Measurements from ENCODE around the gene MCRS1.
"Not testable (repeated sequence)": the region's sequence is repeated elsewhere in the genome, so short reads cannot be mapped to it uniquely, and the experiment has no call there.

The MCRS1 gene

GRCh38 chr12:49539406-49540228, 28.3 kb downstream of the MCRS1 start:
- no peak for DNase-seq

GRCh38 chr12:49538510-49539403, 29.2 kb downstream of the MCRS1 start, which contains the start of gene KCNH3:
Gene KCNH3, plus strand, starts transcription at chr12:49539030. Its CDS starts 387 bp downstream, at chr12:49539417.
- peak; percentile 77 to 88 for DNase-seq

GRCh38 chr12:49537752-49538509, 30.0 kb downstream of the MCRS1 start:
- peak; percentile 34 to 59 for DNase-seq

GRCh38 chr12:49537231-49537751, 30.7 kb downstream of the MCRS1 start:
- DNase-seq: no peak

- DNase-seq: no peak
Measured at GRCh38 chr12:49536526-49537071, 31.3 kb downstream of the MCRS1 start.

- DNase-seq: no peak
Measured at GRCh38 chr12:49535921-49536525, 31.9 kb downstream of the MCRS1 start.

GRCh38 chr12:49534731-49535278, 33.1 kb downstream of the MCRS1 start:
- DNase-seq: no peak

- not testable (repeated sequence) for DNase-seq
Measured at GRCh38 chr12:49534122-49534521, 33.8 kb downstream of the MCRS1 start.

- DNase-seq: no peak
Measured at GRCh38 chr12:49533331-49533730, 34.6 kb downstream of the MCRS1 start.

GRCh38 chr12:49531745-49532144, 36.2 kb downstream of the MCRS1 start:
- no peak for DNase-seq

- no peak for DNase-seq
Measured at GRCh38 chr12:49529414-49529813, 38.5 kb downstream of the MCRS1 start.

- DNase-seq: no peak
Measured at GRCh38 chr12:49527361-49528130, 40.4 kb downstream of the MCRS1 start.

GRCh38 chr12:49525942-49526341, 42.0 kb downstream of the MCRS1 start:
- no peak for DNase-seq

- no peak for DNase-seq
Measured at GRCh38 chr12:49524660-49525324, 43.1 kb downstream of the MCRS1 start.

GRCh38 chr12:49521389-49521788, 46.6 kb downstream of the MCRS1 start:
- no peak for DNase-seq

- no peak for DNase-seq
Measured at GRCh38 chr12:49519574-49519936, 48.4 kb downstream of the MCRS1 start.

- no peak for DNase-seq
Measured at GRCh38 chr12:49518914-49519573, 48.9 kb downstream of the MCRS1 start.

GRCh38 chr12:49515266-49515665, 52.7 kb downstream of the MCRS1 start:
- DNase-seq: no peak

- no peak for DNase-seq
Measured at GRCh38 chr12:49512546-49512945, 55.4 kb downstream of the MCRS1 start.

- DNase-seq: no peak
Measured at GRCh38 chr12:49511410-49511809, 56.5 kb downstream of the MCRS1 start.

Measured in stimulated activated CD4-positive, alpha-beta T cell treated with anti-CD3 and anti-CD28 coated beads, Interleukin-4, amount 100 ng/mL, for 4 hours (primary cell).